HG02840 (cell line): ENCODE results near the gene MINDY4B.

ENCODE experiments used
- ATAC-seq: cut with Tn5 transposase; IDR thresholded peaks from one replicate; pipeline ENCODE4 v1.9.1; 2021; ENCODE audit warnings: mild to moderate bottlenecking, moderate library complexity, moderate number of reproducible peaks; ENCODE audit not compliant: unreplicated experiment, low FRiP score

The MINDY4B gene

GRCh38 chr3:150905339-150905738, at the start of gene MINDY4B:
MINDY4B (minus strand) TSS chr3:150905439; CDS start chr3:150905439, 0 bp downstream.
- no peak for ATAC-seq

- no peak for ATAC-seq
These were observed 46.7 kb upstream of the MINDY4B start for GRCh38 chr3:150951923-150952322.

- no peak for ATAC-seq
These were observed 40.2 kb upstream of the MINDY4B start for GRCh38 chr3:150945226-150946032.

- no peak for ATAC-seq
These were observed 37.0 kb upstream of the MINDY4B start for GRCh38 chr3:150942221-150942620.

GRCh38 chr3:150936693-150937092, 31.5 kb upstream of the MINDY4B start:
- no peak for ATAC-seq

GRCh38 chr3:150933473-150933995, 28.3 kb upstream of the MINDY4B start:
- no peak for ATAC-seq

- ATAC-seq: no peak
These were observed 26.5 kb upstream of the MINDY4B start for GRCh38 chr3:150931745-150932144.

GRCh38 chr3:150930839-150931238, 25.6 kb upstream of the MINDY4B start:
- no peak for ATAC-seq

GRCh38 chr3:150928234-150928633, 23.0 kb upstream of the MINDY4B start:
- no peak for ATAC-seq

- no peak for ATAC-seq
These were observed 21.1 kb upstream of the MINDY4B start for GRCh38 chr3:150926328-150926727.

- no peak for ATAC-seq
These were observed 20.5 kb upstream of the MINDY4B start for GRCh38 chr3:150925751-150926201.

- no peak for ATAC-seq
These were observed 17.4 kb upstream of the MINDY4B start for GRCh38 chr3:150922611-150923010.

GRCh38 chr3:150921209-150921608, 16.0 kb upstream of the MINDY4B start:
- no peak for ATAC-seq

GRCh38 chr3:150920236-150920635, 15.0 kb upstream of the MINDY4B start:
- ATAC-seq: no peak

GRCh38 chr3:150917951-150918350, 12.7 kb upstream of the MINDY4B start:
- ATAC-seq: no peak

GRCh38 chr3:150913133-150913922, 8.1 kb upstream of the MINDY4B start:
- ATAC-seq: no peak

GRCh38 chr3:150912501-150912900, 7.3 kb upstream of the MINDY4B start:
- no peak for ATAC-seq

GRCh38 chr3:150911771-150912170, 6.5 kb upstream of the MINDY4B start:
- no peak for ATAC-seq

GRCh38 chr3:150906461-150906860, 1.2 kb upstream of the MINDY4B start:
- ATAC-seq: no peak

- ATAC-seq: no peak
These were observed 507 bp upstream of the MINDY4B start for GRCh38 chr3:150905746-150906145.

- no peak for ATAC-seq
These were observed 2.3 kb downstream of the MINDY4B start for GRCh38 chr3:150902988-150903387.
